Ammon's horn (tissue), 1 donor: ENCODE data around the gene RAPH1.
"Not testable (repeated sequence)": the region's sequence is repeated elsewhere in the genome, so short reads cannot be mapped to it uniquely, and the experiment has no call there.

Source experiments
- DNase-seq: peaks from one replicate; pipeline ENCODE4 v3.0.0-alpha.2; 2016; ENCODE audit warnings: low spot score

RAPH1 gene

DNA sequence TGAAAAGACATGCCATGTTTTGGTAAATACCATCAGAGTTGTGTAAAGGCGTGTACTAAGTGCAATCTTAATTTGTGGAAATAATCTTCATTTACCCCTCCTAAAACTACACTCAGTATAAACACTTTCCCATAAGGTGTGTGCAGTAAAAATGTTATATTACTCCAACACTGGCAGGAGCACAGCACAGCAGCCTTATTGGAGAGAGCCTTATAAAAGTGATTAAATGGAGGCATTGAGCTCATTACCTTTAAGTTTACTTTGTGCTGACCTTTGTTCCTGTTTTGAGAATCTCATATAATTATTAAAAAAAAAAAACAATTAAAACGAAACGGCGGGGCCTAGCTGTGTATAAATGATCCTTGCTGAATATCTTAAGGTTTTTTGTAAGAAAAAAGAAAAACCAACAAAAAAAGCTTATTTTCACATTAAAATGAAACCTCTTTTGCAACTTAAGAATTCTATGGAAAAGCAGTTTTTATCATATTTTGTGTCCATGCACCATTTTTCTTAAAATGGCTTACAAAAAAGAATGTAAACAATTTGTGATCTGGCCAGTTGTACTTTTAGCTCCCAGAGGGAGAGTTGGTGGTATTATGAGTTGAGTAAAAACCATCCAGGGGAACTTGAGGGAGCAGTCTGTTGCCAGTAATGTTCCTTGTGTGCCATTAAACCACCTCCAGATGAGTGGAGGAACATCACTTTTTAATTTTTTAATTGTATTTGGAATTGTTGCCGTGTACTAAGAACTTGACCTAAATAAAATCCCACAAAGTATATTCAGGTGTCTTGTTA lies 103.5 kb downstream of the RAPH1 start:
- DNase-seq, result no peak

DNA sequence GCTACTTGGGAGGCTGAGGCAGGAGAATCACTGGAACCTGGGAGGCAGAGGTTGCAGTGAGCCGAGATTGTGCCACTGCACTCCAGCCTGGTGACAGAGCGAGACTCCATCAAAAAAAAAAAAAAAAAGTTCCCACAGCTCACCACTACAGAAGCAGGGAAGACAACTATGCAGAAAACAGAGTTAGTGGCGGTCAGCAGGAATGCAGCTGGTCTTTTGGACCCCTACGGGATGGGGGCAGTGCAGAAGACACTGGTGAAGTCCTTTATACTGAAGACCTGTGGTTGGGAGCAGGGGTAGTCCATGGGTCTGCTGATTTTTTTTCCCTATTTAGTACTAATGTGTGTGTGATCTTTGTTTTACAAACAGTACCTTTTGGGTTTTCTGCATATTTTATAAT lies 105.5 kb downstream of the RAPH1 start:
- DNase-seq, result not testable (repeated sequence)

DNA sequence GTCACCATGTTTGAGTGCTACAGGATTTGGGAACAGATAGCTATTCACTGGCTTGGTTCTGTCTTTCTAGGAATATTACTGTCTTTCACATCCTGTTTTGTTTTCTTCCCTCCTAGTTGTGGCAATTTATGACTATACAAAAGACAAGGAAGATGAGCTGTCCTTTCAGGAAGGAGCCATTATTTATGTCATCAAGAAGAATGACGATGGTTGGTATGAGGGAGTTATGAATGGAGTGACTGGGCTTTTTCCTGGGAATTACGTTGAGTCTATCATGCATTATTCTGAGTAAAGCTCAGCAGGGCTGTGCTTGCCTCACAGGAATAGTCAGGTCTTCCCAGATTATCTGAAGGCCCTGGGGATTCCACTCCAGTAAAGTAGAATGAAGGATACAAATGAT lies 108.0 kb downstream of the RAPH1 start:
- DNase-seq, result no peak

DNA sequence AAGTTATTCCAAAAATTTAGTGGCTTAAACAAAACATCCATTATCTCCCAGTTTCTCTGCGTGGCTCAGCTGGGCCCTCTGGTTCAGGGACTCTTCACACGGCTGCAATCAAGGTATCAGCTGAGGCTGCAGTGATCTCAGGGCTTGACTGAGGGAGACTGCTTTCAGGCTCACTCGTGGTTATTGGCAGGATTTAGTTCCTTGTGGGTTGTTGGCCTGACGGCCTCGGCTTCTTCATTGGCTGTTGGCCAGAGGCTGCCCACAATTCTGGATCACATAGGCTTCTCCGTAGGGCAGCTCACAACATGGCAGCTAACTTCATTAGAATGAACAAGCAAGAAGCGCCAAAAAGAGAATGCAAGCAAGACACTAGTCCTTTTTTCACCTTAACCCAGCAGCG lies 116.8 kb downstream of the RAPH1 start:
- no peak for DNase-seq

DNA sequence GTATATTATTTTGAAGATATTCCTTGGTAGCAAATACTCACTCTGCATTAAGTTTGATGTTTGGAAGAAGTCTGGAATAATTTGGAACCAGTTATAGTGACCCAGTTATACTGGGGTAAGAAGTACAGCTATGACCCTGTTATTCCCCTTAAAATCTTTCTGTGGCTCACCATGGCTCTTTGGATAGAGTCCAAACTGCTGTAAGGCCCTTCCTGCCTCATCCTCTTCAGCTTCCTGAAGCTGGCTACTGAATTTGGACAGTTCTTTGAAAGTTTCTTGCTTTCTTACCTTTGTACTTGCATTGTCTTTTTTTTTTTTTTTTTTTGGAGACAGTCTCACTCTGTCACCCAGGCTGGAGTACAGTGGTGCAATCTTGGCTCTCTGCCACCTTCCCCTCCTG lies 121.3 kb downstream of the RAPH1 start:
- DNase-seq, result no peak

DNA sequence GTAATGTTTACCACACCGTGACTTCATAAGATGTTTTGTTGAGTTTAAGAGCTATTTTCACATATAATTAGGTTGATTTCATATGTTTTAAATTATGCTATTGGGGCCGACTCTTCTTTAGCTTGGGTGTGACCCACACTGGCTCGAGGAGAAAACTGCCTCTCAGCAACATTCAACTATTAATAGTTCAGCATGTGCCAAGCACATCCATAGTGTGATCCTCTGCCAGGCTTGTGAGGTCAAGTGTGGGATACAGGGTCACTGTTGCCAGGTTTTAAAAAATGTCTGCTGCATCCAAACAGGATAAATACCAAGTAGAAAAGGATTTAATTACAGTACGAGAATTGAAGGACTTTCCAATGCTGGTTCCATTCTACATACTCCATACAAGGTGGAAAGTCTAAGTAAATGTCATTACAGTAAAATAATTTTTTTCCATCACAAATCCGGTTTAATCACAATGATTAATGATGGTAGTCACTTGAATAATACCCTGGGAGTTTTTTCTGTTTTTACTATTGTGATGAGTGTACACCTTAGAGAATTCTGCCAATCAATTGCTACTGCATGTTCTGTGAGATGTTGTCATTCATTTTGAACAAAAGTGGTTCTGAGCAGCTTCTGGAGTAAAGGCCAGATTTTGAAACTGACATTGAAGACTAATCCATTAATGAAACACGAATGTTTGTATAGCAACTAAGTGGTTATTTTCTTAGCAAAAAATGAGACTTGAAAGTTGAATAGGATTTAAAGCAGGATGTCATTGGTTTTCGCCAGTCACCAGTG lies 122.4 kb downstream of the RAPH1 start:
- DNase-seq, result no peak

DNA sequence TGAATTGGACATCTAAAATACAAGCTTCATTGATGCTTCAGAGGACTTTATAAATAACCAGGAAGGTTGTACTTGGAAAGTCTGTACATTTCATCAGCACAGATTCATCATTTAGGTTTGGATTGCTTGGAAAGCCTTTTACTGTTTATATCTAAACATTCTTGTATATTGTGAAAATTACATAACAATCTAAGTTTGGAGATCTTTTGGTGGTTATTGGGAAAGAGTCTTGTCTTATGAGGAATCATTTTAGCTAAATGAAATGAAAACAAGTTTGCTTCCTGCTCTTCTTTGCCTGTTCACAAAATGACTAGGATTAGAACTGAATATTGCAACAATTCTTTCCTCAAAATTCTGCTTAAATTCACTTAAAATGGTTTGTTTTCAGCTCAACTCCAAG lies 127.6 kb downstream of the RAPH1 start:
- no peak for DNase-seq

DNA sequence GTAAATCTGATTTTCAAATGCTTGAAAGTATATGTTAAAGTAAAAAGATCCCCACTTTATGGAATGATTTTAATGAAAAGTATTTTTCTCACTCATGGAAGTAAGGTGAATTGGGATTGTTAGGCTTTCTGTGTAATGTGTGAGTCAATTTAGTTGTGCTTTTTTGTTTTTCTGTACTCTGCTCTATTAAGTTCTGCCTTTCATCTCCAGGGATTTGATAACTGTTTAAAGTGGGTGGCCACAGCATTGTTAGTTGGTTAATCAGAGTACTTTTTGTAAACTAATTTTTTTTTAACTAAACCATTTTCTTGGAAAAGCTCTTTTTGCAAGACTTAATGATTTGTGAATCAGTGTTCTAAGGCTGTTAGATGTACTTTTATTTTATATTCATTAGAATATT lies 130.1 kb downstream of the RAPH1 start:
- no peak for DNase-seq

DNA sequence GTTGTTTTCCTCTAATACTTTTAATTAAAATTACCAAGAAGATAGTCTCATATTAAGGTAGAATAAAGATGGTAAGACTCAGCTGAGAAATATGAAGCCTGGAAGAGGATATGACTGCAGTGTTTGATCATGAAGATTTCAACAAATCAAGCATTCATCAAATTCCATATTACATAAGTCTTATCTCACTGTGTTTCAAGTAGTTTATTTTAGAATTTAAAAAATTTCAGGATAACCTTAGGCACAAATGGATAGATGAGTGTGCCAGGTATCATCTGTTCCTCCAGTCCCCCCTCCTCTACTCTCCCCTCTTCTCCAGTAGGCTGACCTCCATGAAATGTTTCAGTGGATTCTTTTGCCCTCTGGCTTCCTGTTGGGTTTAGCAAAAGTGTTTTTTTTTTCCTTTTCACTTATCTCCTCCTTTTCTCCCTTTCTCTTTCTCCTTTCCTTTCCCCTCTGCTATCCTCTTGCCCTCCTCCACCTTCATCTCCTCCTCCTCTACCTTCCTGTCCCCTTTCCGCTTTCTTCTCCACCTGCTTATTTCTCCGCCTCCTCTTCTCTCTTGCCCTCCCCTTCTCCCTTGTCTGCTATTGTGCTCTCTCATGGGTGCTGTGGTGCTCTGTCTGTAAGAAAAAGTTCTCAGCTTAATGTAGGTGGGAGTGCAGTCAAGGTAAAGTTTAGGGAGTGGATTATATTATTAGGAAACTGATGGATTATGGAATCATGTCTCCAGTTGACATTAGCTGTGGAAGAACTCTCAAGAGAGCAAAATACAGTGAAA lies 134.1 kb downstream of the RAPH1 start:
- DNase-seq, result no peak

DNA sequence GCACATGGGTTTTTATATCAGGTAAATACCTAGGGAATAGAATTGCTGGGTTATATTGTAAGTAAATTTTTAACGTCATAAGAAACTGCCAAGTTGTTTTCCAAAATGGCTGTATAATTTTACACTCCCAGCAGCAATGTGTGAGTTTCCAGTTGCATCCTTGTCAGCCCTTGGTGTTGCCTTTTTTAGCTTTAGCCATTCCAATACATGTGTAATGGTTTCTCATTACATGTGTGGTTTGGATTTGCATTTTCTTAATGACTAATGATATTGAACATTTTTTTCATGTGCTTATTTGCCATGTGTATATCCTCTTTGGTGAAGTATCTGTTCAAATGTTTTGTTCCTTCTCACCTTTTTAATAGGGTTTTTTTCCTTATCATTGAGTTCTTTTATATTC lies 136.1 kb downstream of the RAPH1 start:
- no peak for DNase-seq

DNA sequence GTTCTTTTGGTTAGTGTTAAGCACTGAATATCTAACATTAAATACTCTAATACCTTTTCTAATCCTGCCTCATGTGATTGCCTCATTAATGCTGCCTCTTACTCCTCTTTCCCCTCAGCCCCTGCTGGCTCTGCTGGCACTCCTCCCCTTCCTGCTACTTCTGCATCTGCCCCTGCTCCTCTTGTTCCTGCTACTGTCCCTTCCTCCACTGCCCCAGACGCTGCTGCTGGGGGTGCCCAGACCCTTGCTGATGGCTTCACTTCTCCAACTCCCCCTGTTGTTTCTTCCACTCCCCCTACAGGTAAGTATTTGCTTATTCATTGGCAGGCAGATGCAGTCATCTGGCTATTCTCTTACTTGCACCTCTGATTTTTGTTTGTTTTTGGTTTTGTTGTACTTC lies 138.4 kb downstream of the RAPH1 start:
- peak; percentile 6 for DNase-seq

DNA sequence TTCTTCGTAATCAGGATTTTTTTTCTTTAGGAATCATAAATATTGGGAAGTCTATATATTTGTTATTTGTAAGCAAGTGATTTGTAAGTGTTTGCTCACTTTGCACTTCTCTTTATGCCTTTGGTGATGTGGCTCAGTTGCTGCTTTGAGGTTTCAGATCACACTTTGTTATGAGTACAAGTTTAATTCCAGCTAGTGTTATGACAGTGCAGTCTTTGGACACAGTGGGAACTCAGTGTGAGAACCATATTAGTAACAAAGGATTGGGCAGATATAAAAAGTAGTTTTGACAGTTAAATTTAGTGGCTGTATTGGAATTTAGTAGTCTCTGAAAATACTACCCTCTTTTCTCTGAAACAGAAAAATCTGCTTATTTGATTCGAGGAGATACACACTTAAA lies 139.2 kb downstream of the RAPH1 start:
- no peak for DNase-seq

DNA sequence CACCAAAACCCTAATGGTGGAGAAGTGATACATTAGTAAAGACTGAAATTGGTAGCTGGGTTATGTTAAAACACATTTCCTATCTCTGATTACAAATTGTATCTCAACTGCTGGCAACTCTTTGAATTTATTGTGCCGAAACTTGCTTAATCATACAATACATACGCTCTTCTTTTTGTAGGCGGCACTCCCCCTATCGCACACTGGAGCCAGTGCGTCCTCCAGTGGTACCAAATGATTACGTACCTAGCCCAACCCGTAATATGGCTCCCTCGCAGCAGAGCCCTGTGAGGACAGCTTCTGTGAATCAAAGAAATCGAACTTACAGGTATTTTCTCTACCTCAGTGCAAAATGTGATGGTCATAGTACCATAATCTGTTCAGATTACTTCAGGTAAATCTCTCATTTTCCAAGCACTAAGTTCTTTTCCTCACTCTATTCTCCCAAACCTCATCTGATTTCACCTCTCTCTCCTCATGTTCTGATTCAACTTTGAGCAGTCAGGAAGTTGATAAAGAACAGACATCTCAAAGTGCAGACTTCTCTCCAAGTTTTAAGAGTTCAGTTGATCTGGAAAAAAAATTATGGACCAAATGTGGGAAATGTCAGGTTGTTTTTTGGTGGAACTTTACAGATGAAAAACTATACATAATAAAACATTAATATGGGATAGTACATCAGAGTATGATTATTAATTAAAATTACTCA lies 140.4 kb downstream of the RAPH1 start:
- peak; percentile 34 for DNase-seq

DNA sequence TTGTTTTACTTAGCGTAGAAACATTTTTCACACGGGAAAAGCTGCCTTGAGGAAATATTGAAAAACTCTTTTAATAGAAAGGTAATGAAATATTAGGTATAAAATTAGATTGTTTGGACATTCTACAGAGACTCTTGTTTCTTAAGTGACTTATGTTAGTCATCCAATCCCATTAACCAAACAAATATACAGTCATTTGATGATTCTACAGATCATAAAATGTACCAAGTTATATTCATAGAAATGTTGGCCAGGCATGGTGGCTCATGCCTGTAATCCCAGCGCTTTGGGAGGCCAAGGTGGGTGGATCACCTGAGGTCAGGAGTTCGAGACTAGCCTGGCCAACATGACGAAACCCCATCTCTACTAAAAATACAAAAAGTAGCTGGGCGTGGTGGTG lies 146.9 kb downstream of the RAPH1 start:
- not testable (repeated sequence) for DNase-seq

DNA sequence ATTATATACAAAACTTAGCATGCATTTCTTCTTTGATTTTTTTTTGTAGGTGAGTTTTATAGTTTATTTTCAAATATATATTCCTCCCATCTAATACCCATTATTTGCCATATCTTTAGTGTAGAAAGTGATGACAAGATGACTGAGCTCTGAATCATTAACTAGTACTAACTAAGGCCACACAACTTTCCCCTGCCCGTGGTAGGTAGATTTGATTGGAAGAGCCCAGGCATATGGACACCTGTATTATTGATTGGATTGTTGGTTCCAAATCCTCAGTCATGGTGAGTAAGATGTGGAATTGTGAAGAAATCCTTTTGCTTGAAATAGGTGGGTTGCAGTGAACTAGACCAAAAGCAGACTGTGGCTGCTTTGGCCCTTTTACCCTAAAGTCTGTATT lies 152.1 kb downstream of the RAPH1 start:
- DNase-seq, result no peak

DNA sequence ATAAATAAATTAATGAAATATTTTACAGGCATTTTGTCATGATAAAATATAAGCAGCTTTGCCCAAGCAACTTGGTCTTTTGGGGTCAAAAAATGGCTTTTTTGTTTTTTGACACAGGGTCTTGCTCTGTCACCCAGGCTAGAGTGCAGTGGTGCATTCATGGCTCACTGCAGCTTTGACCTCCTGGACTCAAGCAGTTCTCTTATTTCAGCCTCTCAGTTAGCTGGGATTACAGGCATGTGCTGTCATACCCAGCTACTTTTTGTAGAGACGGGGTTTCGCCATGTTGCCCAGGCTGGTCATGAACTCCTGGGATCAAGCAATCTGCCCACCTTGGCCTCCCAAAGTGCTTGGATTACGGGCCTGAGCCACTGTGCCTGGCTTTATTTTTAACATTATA lies 155.9 kb downstream of the RAPH1 start:
- DNase-seq, result no peak

DNA sequence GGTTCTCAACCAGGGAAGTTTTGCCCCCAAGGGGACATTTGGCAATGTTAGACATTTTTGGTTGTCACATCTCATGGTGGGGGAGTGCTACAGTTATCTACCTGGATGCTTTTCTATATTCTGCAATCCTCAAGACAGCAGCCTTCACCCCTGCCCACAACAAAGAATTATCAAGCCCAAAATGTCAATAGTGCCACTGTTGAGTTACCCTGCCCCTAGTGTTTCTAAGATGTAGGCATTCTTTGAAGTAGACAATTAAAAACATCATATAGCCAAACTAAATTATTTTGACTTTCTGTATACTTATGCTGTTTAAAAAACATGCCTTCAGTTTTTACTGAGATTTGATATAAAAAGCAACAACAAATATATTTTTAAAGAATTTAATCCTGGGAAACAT lies 158.9 kb downstream of the RAPH1 start:
- DNase-seq, result no peak

DNA sequence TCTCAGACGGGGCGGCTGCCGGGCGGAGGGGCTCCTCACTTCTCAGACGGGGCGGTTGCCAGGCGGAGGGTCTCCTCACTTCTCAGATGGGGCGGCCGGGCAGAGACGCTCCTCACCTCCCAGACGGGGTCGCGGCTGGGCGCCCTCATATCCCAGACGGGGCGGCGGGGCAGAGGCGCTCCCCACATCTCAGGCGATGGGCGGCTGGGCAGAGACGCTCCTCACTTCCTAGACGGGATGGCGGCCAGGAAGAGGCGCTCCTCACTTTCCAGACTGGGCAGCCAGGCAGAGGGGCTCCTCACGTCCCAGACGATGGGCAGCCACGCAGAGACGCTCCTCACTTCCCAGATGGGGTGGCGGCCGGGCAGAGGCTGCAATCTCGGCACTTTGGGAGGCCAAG lies 162.4 kb downstream of the RAPH1 start:
- not testable (repeated sequence) for DNase-seq

DNA sequence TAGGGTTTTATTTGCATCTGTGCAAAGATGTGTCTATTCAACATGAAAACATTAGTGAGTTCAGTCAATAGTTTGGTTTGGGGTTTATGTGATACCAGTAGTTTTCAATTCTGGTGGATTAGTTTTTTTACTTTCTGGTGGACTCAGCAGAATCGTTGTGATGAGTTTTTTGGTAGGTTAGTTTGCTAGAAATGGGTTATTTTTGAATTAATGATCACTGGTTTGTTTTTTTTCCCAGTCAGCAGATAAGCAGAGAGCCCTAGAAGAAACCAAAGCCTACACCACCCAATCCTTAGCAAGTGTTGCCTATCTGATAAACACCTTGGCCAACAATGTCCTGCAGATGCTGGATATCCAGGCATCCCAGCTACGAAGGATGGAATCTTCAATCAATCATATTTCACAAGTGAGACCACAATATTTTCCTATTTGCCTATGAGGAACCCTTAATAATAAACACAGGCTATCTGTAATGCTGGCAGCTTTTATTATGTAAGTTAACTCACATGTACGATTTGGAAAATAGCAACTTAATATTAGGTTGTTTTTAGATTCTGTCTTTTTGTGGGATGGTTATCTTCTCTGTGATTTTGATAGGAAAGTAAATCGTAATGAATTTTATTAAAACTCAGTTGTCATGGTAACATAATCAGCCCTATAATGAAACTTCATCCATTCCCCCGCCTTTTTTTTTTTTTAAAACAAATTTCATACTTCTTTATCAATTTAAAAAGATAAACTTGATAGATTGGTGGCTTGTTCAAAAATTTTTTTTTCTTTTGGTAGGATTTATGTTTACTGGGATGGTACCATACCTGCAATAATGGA lies 168.2 kb downstream of the RAPH1 start:
- no peak for DNase-seq

DNA sequence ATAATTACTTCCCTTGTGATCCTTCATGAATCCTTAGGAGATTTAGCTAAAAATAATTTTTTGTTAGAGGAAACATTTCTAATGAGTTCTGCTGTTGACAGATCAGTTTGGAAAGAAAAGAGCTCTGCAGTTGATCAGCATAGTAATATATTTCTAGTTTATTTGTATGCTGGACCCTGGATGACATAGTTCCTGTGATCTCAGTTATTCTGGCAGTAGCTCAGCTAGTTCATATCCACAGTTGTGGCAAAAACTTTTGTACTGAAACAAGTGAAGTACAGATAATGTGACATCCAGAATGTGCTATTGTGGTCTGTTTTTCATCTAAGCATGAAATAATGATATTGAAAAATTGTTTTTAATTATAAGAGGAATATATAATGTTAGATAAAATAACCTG lies 173.2 kb downstream of the RAPH1 start:
- peak; percentile 39 for DNase-seq

DNA sequence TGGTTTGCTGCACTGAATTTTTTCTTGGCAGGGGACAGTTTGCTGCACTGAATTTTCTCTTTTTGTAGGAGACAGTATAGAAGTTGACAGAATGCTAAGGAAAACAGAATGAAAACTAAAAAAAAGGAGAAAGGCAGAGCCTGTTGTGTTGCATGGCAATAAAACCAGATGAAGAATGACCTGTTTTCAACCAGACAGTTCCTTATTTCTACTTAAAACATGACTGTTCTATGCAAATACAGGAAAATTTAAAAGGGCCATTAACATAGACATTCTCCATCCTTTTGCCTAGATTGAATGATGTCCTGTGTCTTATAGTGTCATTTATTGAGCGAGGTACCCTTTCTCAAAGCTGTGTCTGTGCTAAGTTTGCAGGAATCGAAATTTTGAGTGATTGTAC lies 173.6 kb downstream of the RAPH1 start:
- DNase-seq, result no peak
